ENCODE measurements around the gene ADAM29.
A peak's percentile ranks its signal among the peaks of the same experiment; 100 is the strongest.
"Not testable (repeated sequence)": the region's sequence is repeated elsewhere in the genome, so short reads cannot be mapped to it uniquely, and the experiment has no call there.

Gene ADAM29

GRCh38 chr4:174918058-174918457 lies at the start of gene ADAM29:
ADAM29 (plus strand) TSS chr4:174918358; CDS start chr4:174975526, 57,168 bp downstream.
- no peak for DNase-seq (ENCODE audit: low spot score)

DNA sequence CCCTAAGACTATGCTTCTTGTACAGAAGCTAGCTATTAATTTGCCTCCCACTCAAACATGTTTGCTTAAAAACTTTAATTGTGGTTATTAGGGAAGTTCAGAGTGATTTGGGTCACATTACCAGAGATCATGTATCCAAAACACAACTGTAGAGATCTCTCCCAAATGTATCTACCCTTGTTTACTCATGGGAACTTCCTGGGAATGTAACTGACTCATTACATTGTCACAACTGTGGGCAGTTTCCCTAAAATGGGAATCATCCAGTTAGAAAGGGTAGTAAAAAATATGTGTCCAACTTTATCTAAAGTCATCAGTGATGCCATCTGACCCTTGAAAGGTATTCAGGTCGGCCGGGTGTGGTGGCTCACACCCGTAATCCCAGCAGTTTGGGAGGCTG lies 48.8 kb upstream of the ADAM29 start:
- DNase-seq (ENCODE audit: low spot score), result no peak

- DNase-seq (ENCODE audit: low spot score), result no peak
Observed at GRCh38 chr4:174870311-174870710, 47.8 kb upstream of the ADAM29 start.

DNA sequence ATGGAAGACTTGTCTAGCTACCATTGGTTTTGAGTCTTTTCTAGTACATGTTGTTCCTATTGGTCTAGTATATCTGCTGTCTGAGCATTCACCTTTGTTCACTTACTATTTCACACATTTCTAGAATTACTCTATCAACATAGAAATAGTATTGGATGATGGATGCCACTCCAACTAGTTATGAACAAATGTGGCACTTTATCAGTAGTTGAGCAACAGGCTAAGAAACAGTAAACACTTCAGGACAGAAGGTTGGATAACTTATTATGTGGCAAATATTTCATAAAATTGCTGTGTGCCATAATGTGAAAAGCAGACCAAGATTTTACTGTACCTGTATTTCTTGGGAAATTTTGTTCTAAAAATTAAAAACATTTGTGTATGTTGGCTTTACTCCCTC lies 46.8 kb upstream of the ADAM29 start:
- no peak for DNase-seq (ENCODE audit: low spot score)

- DNase-seq (ENCODE audit: low spot score), result not testable (repeated sequence)
Observed at GRCh38 chr4:174873146-174873545, 45.0 kb upstream of the ADAM29 start.

GRCh38 chr4:174873931-174874330 lies 44.2 kb upstream of the ADAM29 start:
- peak; percentile 62 for DNase-seq (ENCODE audit: low spot score)

- no peak for DNase-seq (ENCODE audit: low spot score)
Observed at GRCh38 chr4:174874898-174875297, 43.3 kb upstream of the ADAM29 start.

DNA sequence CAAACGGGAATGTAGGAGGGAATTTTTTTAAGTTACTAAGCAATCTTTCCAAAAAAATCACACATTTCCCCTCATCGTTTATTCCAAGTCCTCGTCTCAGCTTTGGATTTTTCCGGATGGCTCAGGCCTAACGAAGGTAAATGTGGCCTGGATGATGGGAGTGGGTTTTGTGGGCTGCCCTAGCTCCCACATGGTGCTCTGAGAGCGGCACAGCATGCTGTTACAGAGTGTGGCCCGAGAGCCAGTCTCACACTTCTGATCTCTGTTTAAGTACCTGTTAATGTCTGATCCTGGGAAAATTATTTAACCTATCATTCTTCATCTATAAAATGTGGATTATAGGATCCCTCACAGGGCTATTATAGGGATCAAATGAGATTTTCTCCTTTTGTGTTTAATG lies 38.2 kb upstream of the ADAM29 start:
- peak; percentile 14 for DNase-seq (ENCODE audit: low spot score)

- DNase-seq (ENCODE audit: low spot score), result no peak
Observed at GRCh38 chr4:174882317-174882992, 35.7 kb upstream of the ADAM29 start.

- DNase-seq (ENCODE audit: low spot score), result no peak
Observed at GRCh38 chr4:174907508-174907907, 10.7 kb upstream of the ADAM29 start.

DNA sequence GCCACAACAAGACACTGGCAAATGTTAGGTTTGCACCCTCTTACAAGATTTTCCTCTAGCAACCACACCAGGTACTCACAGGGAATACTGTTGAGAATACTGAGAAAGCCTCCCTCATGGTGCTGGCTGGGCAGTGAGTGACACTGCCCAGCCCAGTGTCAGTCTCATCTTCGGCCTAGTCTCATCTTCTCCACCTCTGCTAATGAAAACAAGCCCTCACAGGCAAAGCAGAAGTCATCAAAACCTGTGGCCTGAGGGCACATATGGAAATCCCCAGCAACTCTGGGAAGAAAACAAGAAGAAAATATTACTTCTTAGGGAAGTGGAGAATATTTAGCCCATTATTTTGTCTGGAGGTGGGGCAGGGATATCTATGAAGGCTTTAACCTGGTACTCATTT lies 7.9 kb upstream of the ADAM29 start:
- no peak for DNase-seq (ENCODE audit: low spot score)

DNA sequence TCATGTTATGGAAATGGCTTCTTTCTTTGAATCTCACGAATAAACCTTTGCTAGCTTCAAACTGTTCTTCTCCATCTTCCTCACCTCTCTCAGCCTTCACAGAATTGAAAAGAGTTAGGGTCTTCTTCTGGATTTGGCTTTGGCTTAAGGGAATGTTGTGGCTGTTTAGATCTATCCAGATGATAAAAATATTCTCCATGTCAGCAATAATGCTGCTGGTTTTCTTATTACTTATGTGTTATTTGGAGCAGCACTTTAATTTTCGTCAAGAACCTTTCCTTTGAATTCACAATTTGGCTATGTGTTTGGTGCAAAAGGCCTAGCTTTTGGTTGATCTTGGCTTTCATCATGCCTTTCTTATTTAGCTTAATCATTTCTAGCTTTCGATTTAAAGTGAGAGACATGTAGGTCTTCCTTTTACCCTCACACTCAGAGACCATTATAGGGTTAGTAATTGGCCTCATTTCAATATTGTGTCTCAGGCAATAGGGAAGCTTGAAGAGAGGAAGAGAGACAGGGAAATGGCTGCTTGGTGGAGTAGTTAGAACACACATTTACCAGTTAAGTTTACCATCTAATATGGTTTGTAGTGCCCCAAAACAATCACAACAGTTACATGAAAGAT lies 5.1 kb upstream of the ADAM29 start:
- no peak for DNase-seq (ENCODE audit: low spot score)

- no peak for DNase-seq (ENCODE audit: low spot score)
Observed at GRCh38 chr4:174919886-174920423, 1.8 kb downstream of the ADAM29 start.

DNA sequence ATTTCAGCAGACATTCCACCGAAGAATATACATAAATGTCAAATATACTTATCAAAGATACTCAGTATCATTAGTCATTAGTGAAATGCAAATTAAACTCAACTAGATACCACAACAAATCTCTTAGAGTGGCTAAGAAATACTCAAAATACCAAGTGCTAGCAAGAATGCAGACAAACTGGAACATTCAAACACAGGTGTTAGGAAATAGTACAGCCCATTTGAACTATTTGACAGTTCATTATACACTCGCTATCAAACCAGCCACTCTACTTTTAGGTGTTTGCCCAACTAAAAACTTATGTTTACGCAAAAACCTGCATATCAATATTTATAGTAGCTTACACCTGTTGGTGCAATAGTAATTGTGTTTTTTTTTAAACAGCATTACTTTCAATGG lies 8.8 kb downstream of the ADAM29 start:
- no peak for DNase-seq (ENCODE audit: low spot score)

DNA sequence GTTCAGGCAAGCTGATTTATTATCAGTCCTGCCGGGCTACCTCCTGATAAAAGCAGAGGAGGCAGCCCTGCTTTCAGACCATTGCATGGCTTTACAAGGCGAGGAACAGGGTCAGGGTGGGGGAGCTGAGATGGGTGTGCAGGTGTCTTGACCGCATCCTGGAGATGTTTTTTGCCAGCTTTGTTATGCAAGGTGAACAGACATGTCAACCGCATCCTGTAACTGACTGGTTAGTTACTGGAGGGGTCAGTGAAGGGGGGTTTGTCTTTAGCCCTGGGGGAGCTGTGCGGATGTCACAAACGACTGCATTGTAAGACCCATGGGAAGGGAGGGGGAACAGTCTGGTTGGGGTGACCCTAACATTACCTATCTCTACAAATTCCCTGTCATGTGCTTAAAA lies 10.0 kb downstream of the ADAM29 start:
- no peak for DNase-seq (ENCODE audit: low spot score)

DNA sequence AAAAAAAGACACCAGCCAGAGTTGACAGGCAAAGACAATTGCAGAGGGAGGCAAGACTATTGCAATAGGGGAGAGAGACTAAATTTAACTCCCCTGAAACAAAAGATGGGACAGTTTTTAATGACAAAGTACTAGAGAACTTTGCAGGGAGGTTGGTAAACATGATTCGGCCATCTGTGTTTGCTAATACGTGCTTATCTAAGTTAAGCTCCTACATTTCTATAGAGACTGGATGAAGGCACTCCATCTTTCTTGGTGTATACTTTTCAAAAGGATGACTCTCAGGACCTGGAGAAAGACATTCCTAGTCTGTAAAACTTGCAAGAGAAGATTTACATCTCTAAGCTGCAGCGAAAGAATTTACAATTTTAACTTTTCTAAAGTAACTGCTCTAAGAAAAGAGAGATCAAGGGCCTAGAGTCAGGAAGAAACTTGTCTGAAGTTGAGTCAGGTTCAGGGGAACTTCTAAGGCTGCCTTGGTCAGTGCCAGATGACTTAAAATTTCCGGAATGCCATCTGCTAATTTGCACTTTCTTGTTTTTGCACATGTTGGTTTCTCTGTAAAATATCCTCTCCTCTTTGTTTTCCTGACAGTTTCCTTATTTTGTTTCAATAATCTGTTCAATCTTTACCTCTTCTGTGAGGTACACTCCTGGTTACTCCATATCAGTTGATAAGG lies 10.6 kb downstream of the ADAM29 start:
- no peak for DNase-seq (ENCODE audit: low spot score)

DNA sequence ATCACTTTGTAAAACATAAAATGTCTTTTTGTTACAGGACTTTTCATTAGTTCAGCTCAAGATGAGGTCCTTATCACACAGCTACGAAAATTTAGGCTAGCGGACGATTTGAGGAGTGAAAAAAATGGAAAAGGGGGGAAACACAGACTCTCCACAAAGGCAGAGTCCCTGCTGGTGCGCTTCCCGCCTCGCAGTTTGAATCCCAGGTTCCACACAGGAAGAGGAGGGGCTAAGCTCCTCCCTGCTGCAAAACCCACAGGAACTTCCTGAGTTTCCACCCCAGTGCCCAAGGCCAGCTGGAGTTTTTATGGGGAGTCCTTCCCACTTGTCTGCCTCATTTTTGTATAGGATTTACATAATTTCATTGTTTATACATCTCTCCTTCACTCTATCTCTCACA lies 11.2 kb downstream of the ADAM29 start:
- DNase-seq (ENCODE audit: low spot score), result no peak

- no peak for DNase-seq (ENCODE audit: low spot score)
Observed at GRCh38 chr4:174930895-174931294, 12.7 kb downstream of the ADAM29 start.

DNA sequence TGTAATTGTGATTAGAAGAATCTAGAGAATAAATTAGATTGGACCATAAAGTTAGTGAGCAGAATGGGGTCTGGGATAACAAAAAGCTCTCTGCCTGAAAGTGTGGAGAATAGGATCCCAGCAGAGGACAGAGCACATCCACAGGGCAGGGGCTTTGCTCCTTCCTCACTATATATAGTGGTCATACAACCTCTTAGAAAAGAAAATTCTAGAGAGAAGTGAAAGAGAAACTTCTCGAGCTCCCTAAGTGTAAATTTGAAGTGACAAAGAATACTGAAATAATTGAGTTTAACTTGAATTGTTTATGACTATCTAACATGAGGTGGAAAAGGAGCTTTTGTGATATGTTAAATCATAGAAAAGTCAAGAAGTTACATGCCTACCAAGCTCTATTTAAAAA lies 14.9 kb downstream of the ADAM29 start:
- no peak for DNase-seq (ENCODE audit: low spot score)

GRCh38 chr4:174934360-174934759 lies 16.2 kb downstream of the ADAM29 start:
- DNase-seq (ENCODE audit: low spot score), result no peak

GRCh38 chr4:174935607-174936006 lies 17.4 kb downstream of the ADAM29 start:
- DNase-seq (ENCODE audit: low spot score), result no peak

DNA sequence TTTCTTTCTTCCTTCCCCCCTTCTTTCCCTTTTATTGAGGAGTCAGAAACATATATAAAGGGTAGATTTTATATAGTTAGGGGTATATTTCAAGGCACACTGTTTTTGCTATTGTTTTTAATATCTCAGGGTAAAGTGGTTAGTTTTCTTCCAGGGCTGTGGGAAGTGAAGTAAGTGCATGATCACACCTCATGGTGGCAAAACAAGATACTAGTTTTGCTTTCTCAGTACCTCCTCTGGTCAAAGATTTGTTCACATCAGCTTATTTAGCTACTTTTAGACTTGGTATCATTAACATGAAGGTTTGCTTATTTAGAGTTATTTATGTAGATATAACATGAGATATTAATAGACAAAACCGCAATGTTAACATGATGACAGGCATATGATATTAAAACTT lies 21.8 kb downstream of the ADAM29 start:
- DNase-seq (ENCODE audit: low spot score), result no peak

GRCh38 chr4:174946246-174946645 lies 28.1 kb downstream of the ADAM29 start:
- no peak for DNase-seq (ENCODE audit: low spot score)

All from D341Med (cell line).